NCI-H2081 (cell line): ENCODE results near the gene POLL.

Experiments used
- DNase-seq, 2 experiments: peaks; one replicate each; lab custom pipeline; 2025; lab: John Stamatoyannopoulos, UW

The POLL gene

GRCh38 chr10:101573885-101574753, 13.9 kb downstream of the POLL start:
- no peak for DNase-seq

- no peak for DNase-seq
Measured at GRCh38 chr10:101572785-101573184, 15.3 kb downstream of the POLL start.

- DNase-seq = no peak
Measured at GRCh38 chr10:101572126-101572525, 15.9 kb downstream of the POLL start.

GRCh38 chr10:101571271-101571925, 16.7 kb downstream of the POLL start:
- DNase-seq = no peak

- DNase-seq = peak in 1 of 2 experiments; percentile 27
Measured at GRCh38 chr10:101570428-101571270, 17.4 kb downstream of the POLL start.

GRCh38 chr10:101569622-101570427, 18.2 kb downstream of the POLL start:
- peak; percentile 40 to 61 for DNase-seq

- no peak for DNase-seq
Measured at GRCh38 chr10:101569323-101569621, 18.8 kb downstream of the POLL start.

- no peak for DNase-seq
Measured at GRCh38 chr10:101568054-101568745, 19.9 kb downstream of the POLL start.

- no peak for DNase-seq
Measured at GRCh38 chr10:101567165-101568006, 20.7 kb downstream of the POLL start.

- peak; percentile 69 to 77 for DNase-seq
Measured at GRCh38 chr10:101566333-101567164, 21.5 kb downstream of the POLL start.

- peak in 1 of 2 experiments; percentile 32 for DNase-seq
Measured at GRCh38 chr10:101565936-101566332, 22.1 kb downstream of the POLL start.

GRCh38 chr10:101565370-101565900, 22.6 kb downstream of the POLL start:
- no peak for DNase-seq

GRCh38 chr10:101564490-101564991, 23.5 kb downstream of the POLL start:
- no peak for DNase-seq

GRCh38 chr10:101563497-101564040, 24.5 kb downstream of the POLL start:
- no peak for DNase-seq

- DNase-seq = no peak
Measured at GRCh38 chr10:101563007-101563406, 25.1 kb downstream of the POLL start.

- no peak for DNase-seq
Measured at GRCh38 chr10:101562231-101562630, 25.8 kb downstream of the POLL start.

GRCh38 chr10:101561068-101561915, 26.8 kb downstream of the POLL start:
- no peak for DNase-seq
